ENCODE data around the gene IVD. TPM values are rescaled to one million over a fixed set of nuclear protein-coding genes. Genes with fewer than 3 reads are reported as not detected.
"Not testable (repeated sequence)": the region's sequence is repeated elsewhere in the genome, so short reads cannot be mapped to it uniquely, and the experiment has no call there.

IVD gene
- total and polyA plus RNA-seq, 5 donors from 2014 or later: 25.0 to 40.2 (median 32.9) TPM

DNA sequence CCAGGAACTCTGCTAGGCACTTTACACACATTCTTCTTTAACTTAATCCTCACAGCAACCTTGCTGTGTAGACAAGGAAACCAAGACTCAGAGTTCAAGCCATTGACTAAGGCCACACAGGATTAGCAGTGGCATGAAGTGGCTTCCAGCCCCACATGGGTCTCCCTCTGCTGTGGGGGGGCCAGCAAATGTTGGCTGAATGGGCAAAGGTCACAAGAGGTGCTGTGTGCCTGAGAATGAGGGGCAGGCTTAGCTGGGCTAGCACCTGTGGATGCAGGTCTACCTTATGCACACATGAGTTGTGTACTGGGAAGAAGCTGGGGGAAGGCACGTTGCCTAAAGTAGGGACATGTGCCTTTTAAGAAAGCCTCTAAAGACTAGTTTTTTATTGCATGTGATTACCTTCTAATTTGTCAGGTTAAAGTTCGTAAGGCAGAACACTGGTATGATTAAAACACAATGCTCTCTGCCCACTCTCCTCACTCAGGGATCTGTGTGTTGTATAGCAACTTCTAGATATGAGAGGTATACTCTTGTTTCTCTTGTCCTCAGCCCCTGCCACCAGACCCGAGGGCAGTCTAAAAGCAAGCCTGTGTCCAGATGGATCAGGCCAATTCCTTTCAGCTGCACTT lies 46.0 kb downstream of the IVD start:
- Histone ChIP-seq H3K4me1 (ENCODE audit: control insufficient read depth, insufficient read depth, low read length, poor library complexity, severe bottlenecking) (peaks cover 63% of the 10 kb centered on the region), H3K27ac (ENCODE audit: insufficient read depth, low read length, poor library complexity, severe bottlenecking) (peak overlapping the region; percentile 38), H3K27me3 (ENCODE audit: control insufficient read depth, insufficient read depth, low read length) (no peaks in the 10 kb centered on the region), H3K36me3 (ENCODE audit: control insufficient read depth, insufficient read depth, low read length) (no peaks in the 10 kb centered on the region), H3K9me3 (ENCODE audit: control insufficient read depth in 2 of 2, low read length in 2 of 2) (no peaks in the 10 kb centered on the region), H3K4me3 (ENCODE audit: low read depth, low read length) (peak overlapping the region; percentile 47)
- Mint-ChIP-seq H3K9me3 (no peaks in the 10 kb centered on the region), H3K36me3 (no peaks in the 10 kb centered on the region), H3K27ac (peak overlapping the region; percentile 89 to 92 (median 92)), H3K27me3 (no peaks in the 10 kb centered on the region), H3K4me1 (peaks cover 13 to 89% (median 65%) of the 10 kb centered on the region in 4 donors), H3K4me3 (peak overlapping the region; percentile 61 to 81 (median 78))
- no peak for DNase-seq
- ATAC-seq (ENCODE audit: low read depth in 2 of 2): no peak

GRCh38 chr15:40452296-40453090 lies 46.9 kb downstream of the IVD start:
- Histone ChIP-seq H3K27ac (ENCODE audit: insufficient read depth, low read length, poor library complexity, severe bottlenecking) (peak overlapping the region; percentile 33), H3K9me3 (ENCODE audit: control insufficient read depth in 2 of 2, low read length in 2 of 2) (no peaks in the 10 kb centered on the region), H3K27me3 (ENCODE audit: control insufficient read depth, insufficient read depth, low read length) (no peaks in the 10 kb centered on the region), H3K4me1 (ENCODE audit: control insufficient read depth, insufficient read depth, low read length, poor library complexity, severe bottlenecking) (peaks cover 66% of the 10 kb centered on the region), H3K36me3 (ENCODE audit: control insufficient read depth, insufficient read depth, low read length) (no peaks in the 10 kb centered on the region), H3K4me3 (ENCODE audit: low read depth, low read length) (peak overlapping the region; percentile 47)
- peak overlapping the region; percentile 89 to 92 (median 92) for H3K27ac Mint-ChIP-seq
- H3K4me1 Mint-ChIP-seq: peaks cover 13 to 92% (median 69%) of the 10 kb centered on the region in 4 donors
- no peaks in the 10 kb centered on the region for H3K9me3 Mint-ChIP-seq
- no peaks in the 10 kb centered on the region for H3K27me3 Mint-ChIP-seq
- no peaks in the 10 kb centered on the region for H3K36me3 Mint-ChIP-seq
- ATAC-seq (ENCODE audit: low read depth in 2 of 2): peak; percentile 39 to 44
- peak in 1 of 3 donors; percentile 51 for DNase-seq
- peak overlapping the region; percentile 77 to 81 (median 78) for H3K4me3 Mint-ChIP-seq

- Histone ChIP-seq H3K27ac (ENCODE audit: insufficient read depth, low read length, poor library complexity, severe bottlenecking) (peak overlapping the region; percentile 33), H3K4me3 (ENCODE audit: low read depth, low read length) (peak overlapping the region; percentile 55), H3K4me1 (ENCODE audit: control insufficient read depth, insufficient read depth, low read length, poor library complexity, severe bottlenecking) (peaks cover 66% of the 10 kb centered on the region)
- Mint-ChIP-seq H3K27ac (peak overlapping the region; percentile 72 to 92 (median 90)), H3K4me1 (peaks cover 13 to 86% (median 66%) of the 10 kb centered on the region in 4 donors), H3K4me3 (peak overlapping the region; percentile 17 to 81 (median 78))
- not testable (repeated sequence) for H3K27me3 ChIP-seq (ENCODE audit: control insufficient read depth, insufficient read depth, low read length); H3K9me3 Mint-ChIP-seq; H3K36me3 ChIP-seq (ENCODE audit: control insufficient read depth, insufficient read depth, low read length); H3K27me3 Mint-ChIP-seq; H3K9me3 ChIP-seq (ENCODE audit: control insufficient read depth in 2 of 2, low read length in 2 of 2); H3K36me3 Mint-ChIP-seq
- peak; percentile 75 to 77 for ATAC-seq (ENCODE audit: low read depth in 2 of 2)
- peak in 2 of 3 donors; percentile 36 to 83 for DNase-seq
These were observed 48.3 kb downstream of the IVD start for GRCh38 chr15:40453941-40454340.

DNA sequence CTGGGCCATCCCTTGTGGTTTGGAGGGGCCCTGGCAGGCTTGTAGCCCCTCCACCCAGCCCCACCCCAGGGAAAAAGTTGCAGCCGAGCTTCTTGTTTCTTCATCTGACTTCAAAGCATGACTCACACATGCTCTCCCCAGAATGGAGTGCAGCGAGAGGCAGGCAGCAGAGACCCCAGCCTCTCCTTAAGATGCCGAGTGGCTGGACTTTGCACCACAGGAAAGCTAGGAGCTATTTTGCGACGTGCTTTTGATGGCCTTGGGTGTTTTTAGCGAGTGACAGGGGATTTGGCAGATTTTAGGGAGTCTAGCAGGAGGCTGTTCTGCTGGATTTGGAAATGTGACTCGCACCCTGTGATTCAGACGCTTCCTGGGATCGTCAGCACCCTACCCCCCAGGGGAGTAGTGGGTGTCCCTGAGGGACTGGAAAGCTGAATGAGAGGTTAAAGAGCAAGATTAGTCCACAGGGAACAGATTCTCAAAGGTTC lies 49.4 kb downstream of the IVD start:
- Histone ChIP-seq H3K4me3 (ENCODE audit: low read depth, low read length) (no peak overlapping the region), H3K4me1 (ENCODE audit: control insufficient read depth, insufficient read depth, low read length, poor library complexity, severe bottlenecking) (peaks cover 63% of the 10 kb centered on the region), H3K9me3 (ENCODE audit: control insufficient read depth in 2 of 2, low read length in 2 of 2) (no peaks in the 10 kb centered on the region), H3K36me3 (ENCODE audit: control insufficient read depth, insufficient read depth, low read length) (peaks cover 14% of the 10 kb centered on the region), H3K27ac (ENCODE audit: insufficient read depth, low read length, poor library complexity, severe bottlenecking) (no peak overlapping the region), H3K27me3 (ENCODE audit: control insufficient read depth, insufficient read depth, low read length) (no peaks in the 10 kb centered on the region)
- Mint-ChIP-seq H3K4me3 (peak overlapping the region in 3 of 4 donors; percentile 44 to 81 (median 80)), H3K36me3 (no peaks in the 10 kb centered on the region), H3K27ac (peak overlapping the region; percentile 54 to 92 (median 90)), H3K27me3 (no peaks in the 10 kb centered on the region), H3K4me1 (peaks cover 13 to 78% (median 58%) of the 10 kb centered on the region in 4 donors), H3K9me3 (no peaks in the 10 kb centered on the region)
- ATAC-seq (ENCODE audit: low read depth in 2 of 2) (no peak), DNase-seq (no peak)

- Mint-ChIP-seq H3K9me3 (no peaks in the 10 kb centered on the region), H3K27ac (peak overlapping the region; percentile 38 to 92 (median 83)), H3K27me3 (no peaks in the 10 kb centered on the region), H3K4me3 (peak overlapping the region in 3 of 4 donors; percentile 11 to 35 (median 11)), H3K4me1 (peaks cover 10 to 67% (median 49%) of the 10 kb centered on the region in 4 donors), H3K36me3 (no peaks in the 10 kb centered on the region)
- Histone ChIP-seq H3K36me3 (ENCODE audit: control insufficient read depth, insufficient read depth, low read length) (peaks cover 22% of the 10 kb centered on the region), H3K27ac (ENCODE audit: insufficient read depth, low read length, poor library complexity, severe bottlenecking) (no peak overlapping the region), H3K9me3 (ENCODE audit: control insufficient read depth in 2 of 2, low read length in 2 of 2) (no peaks in the 10 kb centered on the region), H3K27me3 (ENCODE audit: control insufficient read depth, insufficient read depth, low read length) (no peaks in the 10 kb centered on the region), H3K4me3 (ENCODE audit: low read depth, low read length) (no peak overlapping the region), H3K4me1 (ENCODE audit: control insufficient read depth, insufficient read depth, low read length, poor library complexity, severe bottlenecking) (peaks cover 55% of the 10 kb centered on the region)
- ATAC-seq (ENCODE audit: low read depth in 2 of 2): no peak
- no peak for DNase-seq
These were observed 50.7 kb downstream of the IVD start for GRCh38 chr15:40456299-40456712.

DNA sequence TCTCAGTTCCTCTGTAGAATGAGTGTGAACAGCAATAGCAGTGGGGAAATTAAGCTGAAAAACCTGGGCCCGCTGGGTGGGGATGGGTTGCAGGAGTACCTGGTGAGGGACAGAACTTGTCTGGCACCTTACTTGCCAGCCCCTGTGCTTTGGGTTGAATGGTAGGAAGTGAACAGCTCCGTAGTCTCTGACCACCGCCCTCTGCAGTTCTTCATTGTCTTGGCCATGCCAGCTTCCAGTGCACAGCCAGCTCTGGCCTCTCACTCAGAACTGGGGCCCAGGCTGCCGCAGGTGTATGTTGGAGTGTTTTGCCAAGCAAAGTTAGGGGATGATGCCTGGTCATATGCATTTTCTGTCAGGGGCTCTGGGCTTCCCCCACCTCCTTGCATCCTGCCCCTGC lies 51.1 kb downstream of the IVD start:
- H3K36me3 ChIP-seq (ENCODE audit: control insufficient read depth, insufficient read depth, low read length): peaks cover 23% of the 10 kb centered on the region
- Mint-ChIP-seq H3K27ac (peak overlapping the region in 2 of 3 donors; percentile 83 to 92), H3K4me3 (peak overlapping the region in 3 of 4 donors; percentile 11 to 35 (median 11)), H3K9me3 (no peaks in the 10 kb centered on the region), H3K27me3 (no peaks in the 10 kb centered on the region), H3K4me1 (peaks cover 8 to 63% (median 45%) of the 10 kb centered on the region in 4 donors), H3K36me3 (no peaks in the 10 kb centered on the region)
- peaks cover 50% of the 10 kb centered on the region for H3K4me1 ChIP-seq (ENCODE audit: control insufficient read depth, insufficient read depth, low read length, poor library complexity, severe bottlenecking)
- DNase-seq (no peak), ATAC-seq (ENCODE audit: low read depth in 2 of 2) (no peak)
- no peak overlapping the region for H3K27ac ChIP-seq (ENCODE audit: insufficient read depth, low read length, poor library complexity, severe bottlenecking)
- H3K9me3 ChIP-seq (ENCODE audit: control insufficient read depth in 2 of 2, low read length in 2 of 2): no peaks in the 10 kb centered on the region
- no peak overlapping the region for H3K4me3 ChIP-seq (ENCODE audit: low read depth, low read length)
- no peaks in the 10 kb centered on the region for H3K27me3 ChIP-seq (ENCODE audit: control insufficient read depth, insufficient read depth, low read length)

- Histone ChIP-seq H3K4me1 (ENCODE audit: control insufficient read depth, insufficient read depth, low read length, poor library complexity, severe bottlenecking) (peaks cover 30% of the 10 kb centered on the region), H3K4me3 (ENCODE audit: low read depth, low read length) (no peak overlapping the region), H3K27me3 (ENCODE audit: control insufficient read depth, insufficient read depth, low read length) (no peaks in the 10 kb centered on the region), H3K27ac (ENCODE audit: insufficient read depth, low read length, poor library complexity, severe bottlenecking) (no peak overlapping the region), H3K9me3 (ENCODE audit: control insufficient read depth in 2 of 2, low read length in 2 of 2) (no peaks in the 10 kb centered on the region), H3K36me3 (ENCODE audit: control insufficient read depth, insufficient read depth, low read length) (peaks cover 38% of the 10 kb centered on the region)
- no peak for ATAC-seq (ENCODE audit: low read depth in 2 of 2)
- Mint-ChIP-seq H3K4me1 (peaks cover 0 to 43% (median 26%) of the 10 kb centered on the region in 4 donors), H3K36me3 (peaks cover 2% of the 10 kb centered on the region), H3K27ac (no peak overlapping the region), H3K9me3 (no peaks in the 10 kb centered on the region), H3K4me3 (no peak overlapping the region), H3K27me3 (no peaks in the 10 kb centered on the region)
- DNase-seq: no peak
These were observed 53.1 kb downstream of the IVD start for GRCh38 chr15:40458495-40459371.
